K562 (cell line): Measurements from ENCODE around the gene KLHL22. TPM values are rescaled to one million over a fixed set of nuclear protein-coding genes. Genes with fewer than 3 reads are reported as not detected.

Experiments used
- CBFA2T2 ChIP-seq: fragments of 450-650 bp; conservative IDR thresholded peaks from 2 replicates; pipeline ENCODE4 v1.6.1; 2017; ENCODE audit warnings: mild to moderate bottlenecking
- CEBPG ChIP-seq, 3 experiments: fragments of 200-800 bp in 1 of 3; sonication (Bioruptor generic) in 1 of 3; sonication (generic) in 1 of 3; formaldehyde crosslinking in 1 of 3; IDR thresholded peaks in 2 of 3; conservative IDR thresholded peaks in 1 of 3; 2 replicates each; pipeline versions ENCODE4 v1.6.1 to v1.8.0; 2016 to 2022; ENCODE audit warnings: missing compliant biosample characterization in 2 of 3, missing genetic modification characterization in 2 of 3, mild to moderate bottlenecking in 1 of 3, missing genetic modification reagents in 1 of 3
- EP400 ChIP-seq: fragments of 450-650 bp; IDR thresholded peaks from 2 replicates; pipeline ENCODE4 v1.6.1; 2017; ENCODE audit warnings: antibody characterized with exemption, mild to moderate bottlenecking, moderate library complexity
- ESRRB ChIP-seq: fragments of 250-450 bp; sonication (Bioruptor Pico); IDR thresholded peaks from 2 replicates; pipeline ENCODE4 v1.5.0; 2020; ENCODE audit warnings: mild to moderate bottlenecking, moderate library complexity, borderline replicate concordance
- FUS ChIP-seq: fragments of 200-400 bp; formaldehyde crosslinking; optimal IDR thresholded peaks from 2 replicates; pipeline ENCODE3; 2017; ENCODE audit warnings: low read depth, low read length
- PHF21A ChIP-seq: fragments of 450-650 bp; IDR thresholded peaks from 2 replicates; pipeline ENCODE4 v1.6.1; 2017; ENCODE audit warnings: low read depth, borderline replicate concordance
- PTTG1 ChIP-seq: fragments of 450-650 bp; IDR thresholded peaks from 2 replicates; pipeline ENCODE4 v1.6.1; 2016; ENCODE audit warnings: low read depth, mild to moderate bottlenecking, missing genetic modification characterization, missing compliant biosample characterization
- THAP12 ChIP-seq: fragments of 250-450 bp; sonication (Bioruptor Pico); IDR thresholded peaks from 2 replicates; pipeline ENCODE4 v1.9.0; 2021; ENCODE audit warnings: mild to moderate bottlenecking, inconsistent platforms
- TRIM28 ChIP-seq: fragments of 450-650 bp; IDR thresholded peaks from 2 replicates; pipeline ENCODE4 v1.6.1; 2017
- TSHZ1 ChIP-seq: fragments of 250-450 bp; sonication (Bioruptor Pico); IDR thresholded peaks from 2 replicates; pipeline ENCODE4 v1.4.0; 2020; ENCODE audit warnings: mild to moderate bottlenecking, moderate library complexity
- ZC3H8 ChIP-seq: fragments of 450-650 bp; IDR thresholded peaks from 2 replicates; pipeline ENCODE4 v1.6.1; 2017
- ZFP36 ChIP-seq: fragments of 150-350 bp; IDR thresholded peaks from 2 replicates; pipeline ENCODE4 v1.6.1; 2018; ENCODE audit warnings: low read length, low read depth; ENCODE audit not compliant: partially characterized antibody
- polyA plus RNA-seq, 8 experiments: library from polyadenylated mRNA; depleted of rRNA in 4 of 8; stranded (reverse) in 5 of 8; unstranded in 3 of 8; fragments of >200 nt; fragmentation: Nextera tagmentation in 2 of 8; fragmentation: Illumina TruSeq in 1 of 8; extraction: Ambion mirVana in 2 of 8; extraction: Trizol in 1 of 8; gene quantifications; 2 replicates each; pipeline versions ENCODE4 v1.2.1 to v1.2.3, GENCODE V29; 2011 to 2014; ENCODE audit warnings: inconsistent platforms in 1 of 8, missing spikeins in 1 of 8
- total RNA-seq, 7 experiments: library from RNA; depleted of rRNA in 6 of 7; stranded (reverse); fragments of >200 nt in 6 of 7; fragmentation: Illumina TruSeq in 2 of 7; extraction: Trizol in 2 of 7; gene quantifications; 2 replicates each; pipeline versions ENCODE4 v1.2.1 to v1.2.3, GENCODE V29; 2011 to 2021; ENCODE audit warnings: low replicate concordance in 1 of 7
- TF ChIP-seq, protein P1 (sequence below): fragments of 450-650 bp; formaldehyde crosslinking; IDR thresholded peaks from 2 replicates; pipeline ENCODE4 v1.4.0; 2020; ENCODE audit warnings: mild to moderate bottlenecking, moderate library complexity

The KLHL22 gene
- total and polyA plus RNA-seq, 9 of the 15 experiments (the other 6 are each of a cell fraction or from before 2014, with no cell fraction given): 1.3 to 25.6 (median 15.2) TPM

- TF ChIP-seq TSHZ1 (CRISPR knock-in tag) (no peak), ZC3H8 (no peak), ZFP36 (no peak), CEBPG (CRISPR knock-in tag; IDR thresholded peaks at IDR 0.05) (0 out of 2 replicates have a peak, but pooled peaks have one; percentile 10), CEBPG (tag; conservative IDR thresholded peaks at IDR 0.05 in 1 of 2, IDR thresholded peaks at IDR 0.05 in 1 of 2) (no peak), EP400 (no peak), PHF21A (peak; percentile 96), PTTG1 (no peak), THAP12 (CRISPR knock-in tag) (no peak), TRIM28 (no peak), CBFA2T2 (0 out of 2 replicates have a peak, but pooled peaks have one; percentile 20), FUS (no peak), ESRRB (CRISPR knock-in tag) (no peak)
- TF ChIP-seq, protein P1, sequence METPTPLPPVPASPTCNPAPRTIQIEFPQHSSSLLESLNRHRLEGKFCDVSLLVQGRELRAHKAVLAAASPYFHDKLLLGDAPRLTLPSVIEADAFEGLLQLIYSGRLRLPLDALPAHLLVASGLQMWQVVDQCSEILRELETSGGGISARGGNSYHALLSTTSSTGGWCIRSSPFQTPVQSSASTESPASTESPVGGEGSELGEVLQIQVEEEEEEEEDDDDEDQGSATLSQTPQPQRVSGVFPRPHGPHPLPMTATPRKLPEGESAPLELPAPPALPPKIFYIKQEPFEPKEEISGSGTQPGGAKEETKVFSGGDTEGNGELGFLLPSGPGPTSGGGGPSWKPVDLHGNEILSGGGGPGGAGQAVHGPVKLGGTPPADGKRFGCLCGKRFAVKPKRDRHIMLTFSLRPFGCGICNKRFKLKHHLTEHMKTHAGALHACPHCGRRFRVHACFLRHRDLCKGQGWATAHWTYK: no peak
Observed at GRCh38 chr22:20472629-20473442, 22.8 kb downstream of the KLHL22 start (continued).
